BLaER1 (cell line): ENCODE results near the gene ANKRD53.
"Not testable (repeated sequence)": the region's sequence is repeated elsewhere in the genome, so short reads cannot be mapped to it uniquely, and the experiment has no call there.

Experiments used
- H3K27ac ChIP-seq: shearing (Covaris generic); formaldehyde crosslinking; 2 replicates; pipeline ENCODE4 v1.8.1; 2022
- H3K27me3 ChIP-seq: shearing (Covaris generic); formaldehyde crosslinking; 2 replicates; pipeline ENCODE4 v1.8.1; 2022
- H3K36me3 ChIP-seq: shearing (Covaris generic); formaldehyde crosslinking; 2 replicates; pipeline ENCODE4 v1.8.1; 2022
- H3K4me1 ChIP-seq: shearing (Covaris generic); formaldehyde crosslinking; 2 replicates; pipeline ENCODE4 v1.8.1; 2022
- H3K4me2 ChIP-seq: shearing (Covaris generic); formaldehyde crosslinking; 2 replicates; pipeline ENCODE4 v1.8.1; 2022
- H3K4me3 ChIP-seq: shearing (Covaris generic); formaldehyde crosslinking; 2 replicates; pipeline ENCODE4 v1.8.1; 2022
- H3K9ac ChIP-seq: shearing (Covaris generic); formaldehyde crosslinking; 2 replicates; pipeline ENCODE4 v1.8.1; 2022
- H3K9me3 ChIP-seq: shearing (Covaris generic); formaldehyde crosslinking; 2 replicates; pipeline ENCODE4 v1.8.1; 2022
- H4K20me1 ChIP-seq: shearing (Covaris generic); formaldehyde crosslinking; 2 replicates; pipeline ENCODE4 v1.8.1; 2022
- Cebpa-rat ChIP-seq: shearing (Covaris generic); IDR thresholded peaks from 2 replicates; pipeline ENCODE4 v1.8.1; 2022

Gene ANKRD53

DNA sequence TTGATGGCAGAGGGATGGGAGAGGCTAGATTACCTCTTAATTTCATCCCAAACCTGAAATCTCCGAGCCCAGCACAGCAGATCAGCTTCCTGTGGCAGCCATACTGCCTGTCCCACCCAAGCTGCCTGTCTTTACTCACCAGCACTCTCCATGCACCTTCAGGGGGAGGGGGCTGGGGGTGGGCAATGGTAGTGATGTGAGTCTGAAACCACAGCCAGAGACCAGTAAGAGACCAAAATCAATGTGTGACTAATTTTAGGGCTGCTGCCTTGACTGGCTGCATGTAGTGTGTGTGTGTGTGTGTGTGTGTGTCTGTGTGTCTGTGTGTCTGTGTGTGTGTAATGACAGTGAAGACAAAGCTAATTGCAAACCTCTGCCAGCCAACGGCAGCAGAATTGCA, 27.9 kb downstream of the ANKRD53 start:
- Histone ChIP-seq H4K20me1 (no peaks in the 10 kb centered on the region), H3K36me3 (no peaks in the 10 kb centered on the region), H3K9ac (no peak overlapping the region), H3K4me1 (peaks cover 23% of the 10 kb centered on the region), H3K9me3 (no peaks in the 10 kb centered on the region), H3K27me3 (no peaks in the 10 kb centered on the region), H3K4me3 (no peak overlapping the region), H3K27ac (no peak overlapping the region), H3K4me2 (no peak overlapping the region)
- no peak for TF ChIP-seq Cebpa-rat

DNA sequence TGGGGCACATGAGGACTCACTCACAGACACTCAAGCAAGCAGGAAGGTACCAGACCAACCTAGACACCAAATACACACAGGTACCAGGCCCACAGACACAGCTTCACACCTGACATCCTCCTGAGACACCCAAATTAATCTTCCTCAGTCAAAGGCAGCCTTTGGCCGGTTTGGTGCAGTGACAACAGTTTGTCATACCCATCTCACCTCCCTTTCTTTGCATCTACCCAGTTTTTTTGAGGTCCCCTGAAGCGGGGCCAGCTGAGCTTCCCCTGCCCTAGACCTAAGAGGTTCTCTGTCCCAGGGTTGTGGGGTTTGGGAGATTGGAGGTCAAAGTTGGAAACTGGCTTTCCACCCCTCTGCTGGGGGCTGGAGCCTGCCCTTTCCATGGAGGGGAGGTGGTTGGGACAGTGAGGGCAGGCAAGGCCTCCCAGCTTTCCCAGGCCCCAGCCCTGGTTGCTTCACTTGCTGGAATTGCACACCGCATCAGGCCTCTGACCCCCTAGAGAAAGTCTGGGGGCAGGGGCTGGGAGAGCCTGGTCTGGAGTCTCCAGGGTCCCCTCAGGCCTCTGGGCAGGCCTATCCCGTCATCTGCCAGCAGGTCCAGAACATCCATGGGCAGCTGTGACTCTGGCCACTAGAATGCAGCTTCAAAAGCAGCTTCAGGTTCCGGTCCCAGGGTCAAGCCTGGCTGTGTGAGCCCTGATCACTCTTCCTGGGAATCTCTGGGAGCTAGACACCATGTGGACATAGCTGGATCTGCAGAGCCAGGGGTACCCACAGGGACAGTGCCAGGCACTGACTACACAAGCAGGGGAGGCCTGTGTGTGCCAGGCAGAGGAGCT, 28.7 kb downstream of the ANKRD53 start:
- H3K4me2 ChIP-seq: no peak overlapping the region
- H3K27me3 ChIP-seq: no peaks in the 10 kb centered on the region
- peaks cover 17% of the 10 kb centered on the region for H3K4me1 ChIP-seq
- TF ChIP-seq Cebpa-rat: no peak
- no peaks in the 10 kb centered on the region for H3K36me3 ChIP-seq
- no peak overlapping the region for H3K4me3 ChIP-seq
- H3K27ac ChIP-seq: no peak overlapping the region
- no peak overlapping the region for H3K9ac ChIP-seq
- no peaks in the 10 kb centered on the region for H3K9me3 ChIP-seq
- no peaks in the 10 kb centered on the region for H4K20me1 ChIP-seq

DNA sequence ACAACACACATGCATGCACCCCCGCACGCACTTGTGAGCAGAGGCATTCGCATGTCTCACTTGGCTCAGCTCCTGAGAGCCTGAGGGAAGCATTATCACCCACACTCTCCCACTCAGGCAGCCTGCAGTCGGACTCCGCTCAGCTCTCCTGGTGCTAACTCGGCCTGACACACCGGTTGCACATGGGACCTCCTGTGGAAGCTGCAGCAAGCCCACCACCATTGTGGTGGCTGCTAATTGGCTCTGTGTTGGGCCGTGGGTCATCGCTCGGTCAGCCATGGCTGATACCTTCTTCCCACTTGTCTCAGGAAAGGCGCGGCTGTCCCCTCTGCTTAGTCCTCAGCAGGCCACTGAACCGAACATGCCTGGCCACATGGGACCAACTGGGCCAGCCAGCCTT, 29.9 kb downstream of the ANKRD53 start:
- Histone ChIP-seq H3K9ac (no peak overlapping the region), H4K20me1 (no peaks in the 10 kb centered on the region), H3K36me3 (no peaks in the 10 kb centered on the region), H3K4me1 (peaks cover 17% of the 10 kb centered on the region), H3K27ac (no peak overlapping the region), H3K4me3 (no peak overlapping the region), H3K27me3 (no peaks in the 10 kb centered on the region), H3K4me2 (peak overlapping the region; percentile 37; the same call in 1 of the 2 replicates), H3K9me3 (no peaks in the 10 kb centered on the region)
- no peak for TF ChIP-seq Cebpa-rat

DNA sequence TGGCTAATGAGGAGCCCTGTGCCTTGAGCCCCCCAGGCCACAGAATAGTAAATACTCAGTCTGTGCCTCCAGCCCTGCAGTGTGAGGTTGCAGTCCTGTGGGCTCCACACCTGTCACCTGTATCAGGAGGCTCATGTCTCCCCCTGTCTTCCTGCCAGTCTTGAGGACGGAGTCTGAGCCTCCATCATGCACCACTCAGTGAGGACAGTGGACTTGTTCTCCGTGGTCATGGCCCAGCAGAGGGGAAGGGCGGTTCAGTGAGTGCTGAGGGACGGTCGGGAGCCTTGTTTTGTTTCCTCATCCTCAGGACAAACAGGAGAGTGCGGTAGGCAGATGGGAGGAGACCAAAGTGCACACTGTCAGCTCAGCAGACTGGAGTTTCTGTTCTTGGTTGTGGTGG, 33.4 kb downstream of the ANKRD53 start:
- not testable (repeated sequence) for H3K36me3 ChIP-seq, H3K27ac ChIP-seq, H3K9ac ChIP-seq, H3K4me2 ChIP-seq, H3K4me3 ChIP-seq, H3K27me3 ChIP-seq, H3K9me3 ChIP-seq, H3K4me1 ChIP-seq, H4K20me1 ChIP-seq

DNA sequence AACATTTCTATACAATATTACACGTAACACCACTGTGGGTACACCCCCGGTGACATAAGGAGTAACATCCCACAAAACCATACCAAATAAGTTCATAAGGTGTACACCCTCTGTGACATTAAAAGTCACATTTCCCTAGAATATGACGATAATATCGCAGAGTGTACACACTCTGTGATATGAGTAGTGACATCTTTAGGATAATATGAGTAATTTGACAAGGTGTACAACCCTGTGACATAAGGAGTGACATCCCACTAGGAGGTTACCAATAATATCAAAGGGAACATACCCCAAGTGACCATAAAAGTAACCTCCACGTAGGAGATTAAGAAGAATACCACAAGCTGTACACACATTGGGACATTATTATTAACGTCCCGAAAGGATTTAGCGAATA, 40.2 kb downstream of the ANKRD53 start:
- no peak overlapping the region for H3K27ac ChIP-seq
- TF ChIP-seq Cebpa-rat: no peak
- H3K9ac ChIP-seq: no peak overlapping the region
- no peaks in the 10 kb centered on the region for H3K4me1 ChIP-seq
- H3K27me3 ChIP-seq: no peaks in the 10 kb centered on the region
- H3K36me3 ChIP-seq: no peaks in the 10 kb centered on the region
- no peak overlapping the region for H3K4me2 ChIP-seq
- no peak overlapping the region for H3K4me3 ChIP-seq
- no peaks in the 10 kb centered on the region for H4K20me1 ChIP-seq
- no peaks in the 10 kb centered on the region; the same call in 1 of the 2 replicates for H3K9me3 ChIP-seq

DNA sequence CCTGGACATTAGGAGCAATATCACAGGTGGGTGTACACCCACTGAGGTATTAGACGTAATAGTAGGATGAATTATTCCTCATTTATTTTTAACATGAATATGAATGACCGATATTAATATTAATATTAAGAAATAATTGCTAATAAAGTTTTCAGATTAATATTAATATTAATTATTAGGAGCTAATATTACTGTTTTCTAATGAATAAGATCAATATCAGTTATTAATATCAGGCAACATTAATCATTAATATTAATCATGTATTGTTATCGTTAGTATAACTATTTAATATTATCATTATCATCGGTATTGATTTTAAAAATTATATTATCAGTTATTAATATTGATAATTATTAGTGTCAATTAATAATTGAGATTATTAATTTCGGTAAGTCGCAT, 41.6 kb downstream of the ANKRD53 start:
- not testable (repeated sequence) for H3K27ac ChIP-seq, H3K36me3 ChIP-seq, H3K4me1 ChIP-seq, H3K27me3 ChIP-seq, H3K9ac ChIP-seq, H3K4me3 ChIP-seq, H4K20me1 ChIP-seq, H3K9me3 ChIP-seq, H3K4me2 ChIP-seq

DNA sequence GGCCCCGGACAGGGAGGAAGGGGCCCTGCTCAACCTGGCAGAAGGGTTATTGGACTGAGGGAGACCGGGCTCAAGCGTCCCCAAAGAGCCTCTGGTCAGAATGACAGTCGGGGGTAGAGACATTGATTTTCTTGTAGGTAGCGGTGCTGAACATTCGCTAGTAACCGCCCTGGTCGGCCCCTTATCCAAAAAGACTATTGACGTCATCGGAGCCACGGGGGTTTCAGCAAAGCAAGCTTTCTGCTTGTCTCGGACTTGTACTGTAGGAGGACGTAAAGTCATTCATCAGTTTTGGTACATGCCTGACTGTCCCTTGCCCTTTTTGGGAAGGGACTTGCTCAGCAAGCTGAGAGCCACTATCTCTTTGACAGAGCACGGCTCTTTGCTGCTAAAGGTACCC, 43.0 kb downstream of the ANKRD53 start:
- H3K4me3 ChIP-seq, H3K36me3 ChIP-seq, H3K4me2 ChIP-seq, H3K27me3 ChIP-seq, H3K9ac ChIP-seq, H3K9me3 ChIP-seq, H3K4me1 ChIP-seq, H4K20me1 ChIP-seq, H3K27ac ChIP-seq: not testable (repeated sequence)

DNA sequence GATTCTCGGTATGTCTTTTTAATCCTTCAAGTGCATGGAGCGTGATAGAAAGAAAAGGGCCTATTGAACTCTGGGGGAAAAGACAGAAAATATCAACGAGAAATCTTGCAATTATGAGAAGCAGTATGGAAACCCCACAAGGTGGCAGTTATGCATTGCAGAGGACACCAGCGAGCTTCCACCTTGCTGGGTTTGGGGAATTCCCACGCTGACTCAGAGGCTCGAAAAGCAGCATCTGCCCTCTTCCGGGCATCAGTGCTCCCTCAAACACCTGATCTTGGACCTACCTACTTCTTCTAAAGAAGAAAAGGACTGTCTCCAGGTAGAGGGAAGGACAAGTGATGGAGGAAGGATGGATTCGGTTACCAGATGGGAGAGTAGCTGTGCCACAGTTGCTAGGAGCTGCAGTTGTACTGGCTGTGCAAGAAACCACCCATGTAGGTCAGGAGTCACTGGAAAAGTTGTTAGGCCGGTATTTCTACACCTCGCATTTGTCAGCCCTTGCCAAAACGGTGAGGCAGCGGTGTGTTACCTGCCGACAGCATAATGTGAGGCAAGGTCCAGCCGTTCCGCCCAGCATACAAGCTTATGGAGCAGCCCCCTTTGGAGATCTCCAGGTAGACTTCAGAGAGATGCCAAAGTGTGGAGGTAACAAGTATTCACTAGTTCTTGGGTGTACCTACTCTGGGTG, 45.3 kb downstream of the ANKRD53 start:
- H3K36me3 ChIP-seq, H3K4me2 ChIP-seq, H3K9ac ChIP-seq, H3K27me3 ChIP-seq, H3K9me3 ChIP-seq, H3K4me1 ChIP-seq, H3K27ac ChIP-seq, H4K20me1 ChIP-seq, H3K4me3 ChIP-seq: not testable (repeated sequence)
